AG10803 (cell line): ENCODE results near the gene SEPTIN11.
"Not testable (repeated sequence)": the region's sequence is repeated elsewhere in the genome, so short reads cannot be mapped to it uniquely, and the experiment has no call there.

Source experiments
- DNase-seq: peaks from one replicate; pipeline ENCODE4 v3.0.0; 2010; ENCODE audit warnings: low read depth
- H3K4me3 ChIP-seq: 2 replicates; pipeline ENCODE4 v1.5.1; 2011; ENCODE audit warnings: mild to moderate bottlenecking, low read length, control low read depth
- CTCF ChIP-seq: conservative IDR thresholded peaks from 2 replicates; pipeline ENCODE4 v1.5.1; 2011; ENCODE audit warnings: mild to moderate bottlenecking, low read length, control low read depth, inconsistent platforms

Gene SEPTIN11

GRCh38 chr4:76960014-76960413, 10.5 kb downstream of the SEPTIN11 start:
- DNase-seq, result no peak
- no peak for TF ChIP-seq CTCF

GRCh38 chr4:76962406-76963130, 13.0 kb downstream of the SEPTIN11 start:
- no peak for TF ChIP-seq CTCF
- no peak for DNase-seq
- no peak overlapping the region for H3K4me3 ChIP-seq

More at GRCh38 chr4:76960014-76960413, 10.5 kb downstream of the SEPTIN11 start:
- H3K4me3 ChIP-seq, result no peak overlapping the region

- TF ChIP-seq CTCF, result no peak
- H3K4me3 ChIP-seq, result no peak overlapping the region
- DNase-seq, result peak; percentile 76
These were observed 13.7 kb downstream of the SEPTIN11 start for GRCh38 chr4:76963131-76963750.

GRCh38 chr4:76963927-76964326, 14.4 kb downstream of the SEPTIN11 start:
- H3K4me3 ChIP-seq, DNase-seq: not testable (repeated sequence)

GRCh38 chr4:76964769-76965168, 15.2 kb downstream of the SEPTIN11 start:
- no peak for TF ChIP-seq CTCF
- H3K4me3 ChIP-seq, result no peak overlapping the region
- DNase-seq, result no peak

GRCh38 chr4:76965866-76966579, 16.5 kb downstream of the SEPTIN11 start:
- no peak for DNase-seq
- H3K4me3 ChIP-seq, result no peak overlapping the region
- no peak for TF ChIP-seq CTCF

- no peak overlapping the region for H3K4me3 ChIP-seq
- TF ChIP-seq CTCF, result no peak
- no peak for DNase-seq
These were observed 19.4 kb downstream of the SEPTIN11 start for GRCh38 chr4:76968937-76969336.
